ENCODE data around the gene PRDM13. TPM values are rescaled to one million over a fixed set of nuclear protein-coding genes. Genes with fewer than 3 reads are reported as not detected.

PRDM13 gene
- total and polyA plus RNA-seq, 2 of the 13 experiments (the other 11 are each of a cell fraction or from before 2014, with no cell fraction given): not detected

DNA sequence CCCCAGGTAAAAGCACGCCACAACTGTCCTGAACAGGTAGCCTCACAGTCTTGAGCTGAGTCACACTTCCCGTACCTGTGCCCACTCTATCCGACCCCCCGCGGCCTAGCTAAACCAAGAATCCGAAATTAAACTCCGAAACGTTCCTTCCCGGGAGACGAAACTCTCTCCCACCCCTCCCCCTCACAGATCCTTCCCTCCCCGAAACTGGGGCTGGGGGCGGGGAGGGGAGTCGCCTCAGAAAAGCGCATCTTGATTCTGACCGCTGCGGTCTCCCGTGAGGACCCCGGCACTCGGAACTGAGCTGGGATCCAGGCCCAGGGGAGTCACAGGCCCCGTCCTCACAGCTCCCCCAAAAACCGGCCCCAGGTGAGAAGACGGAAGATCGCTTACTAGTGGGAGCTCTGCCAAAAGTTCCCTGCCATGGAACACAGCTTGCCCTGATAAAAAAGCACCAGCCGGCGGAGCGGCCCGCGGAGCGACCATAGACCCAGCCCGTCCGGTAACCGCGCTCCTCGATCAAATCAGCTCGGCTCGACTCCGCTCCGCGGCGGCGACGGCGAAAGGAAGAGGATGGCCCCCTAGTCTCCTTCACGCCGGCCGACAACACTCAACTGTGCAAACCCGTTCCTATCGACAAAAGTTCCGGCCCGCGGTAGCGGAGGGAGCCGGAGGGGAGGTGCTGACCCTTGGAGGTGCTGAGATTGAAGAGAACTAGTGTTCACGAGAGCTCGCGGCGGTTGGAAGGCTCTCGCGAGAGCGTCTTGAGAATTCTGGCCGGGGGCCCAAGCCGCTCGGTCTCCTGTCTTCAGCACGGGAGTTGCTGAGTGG is 38.3 kb upstream of the PRDM13 start, which contains the start of gene CCNC (continued):
- TF ChIP-seq ZNF407 (CRISPR knock-in tag; IDR thresholded peaks at IDR 0.05; ENCODE audit: not compliant biosample characterization): peak; percentile 93
- peak; percentile 99 for TF ChIP-seq ZSCAN5A (CRISPR knock-in tag; IDR thresholded peaks at IDR 0.05; ENCODE audit: borderline replicate concordance)
- TF ChIP-seq ZNF878 (CRISPR knock-in tag; IDR thresholded peaks at IDR 0.05): no peak; the same call in 1 of the 2 replicates
- peak; percentile 95 for TF ChIP-seq ZNF574 (CRISPR knock-in tag; IDR thresholded peaks at IDR 0.05)
- TF ChIP-seq ZNF136 (CRISPR knock-in tag; IDR thresholded peaks at IDR 0.05; ENCODE audit: low read depth): peak; percentile 91
- TF ChIP-seq ZNF749 (CRISPR knock-in tag; IDR thresholded peaks at IDR 0.05; ENCODE audit: borderline replicate concordance): peak; percentile 80; the same call in 1 of the 2 replicates
- peak; percentile 74 for TF ChIP-seq HCFC1 (IDR thresholded peaks at IDR 0.05; ENCODE audit: low read depth, low read length)
- no peak for TF ChIP-seq PRDM4 (CRISPR knock-in tag; IDR thresholded peaks at IDR 0.05; ENCODE audit: borderline replicate concordance)
- peak; percentile 69; the same call in 1 of the 2 replicates for TF ChIP-seq SOX5 (CRISPR knock-in tag; IDR thresholded peaks at IDR 0.05; ENCODE audit: borderline replicate concordance)
- TF ChIP-seq HDAC6 (IDR thresholded peaks at IDR 0.05; ENCODE audit: low read depth, low read length): no peak
- TF ChIP-seq SALL2 (CRISPR knock-in tag; IDR thresholded peaks at IDR 0.05): peak; percentile 95
- TF ChIP-seq PAF1 (CRISPR knock-in tag; IDR thresholded peaks at IDR 0.05): no peak

Measured in HepG2 (cell line).